ENCODE data around the gene ZNRF3.
A peak's percentile ranks its signal among the peaks of the same experiment; 100 is the strongest.
"Not testable (repeated sequence)": the region's sequence is repeated elsewhere in the genome, so short reads cannot be mapped to it uniquely, and the experiment has no call there.

The ZNRF3 gene

DNA sequence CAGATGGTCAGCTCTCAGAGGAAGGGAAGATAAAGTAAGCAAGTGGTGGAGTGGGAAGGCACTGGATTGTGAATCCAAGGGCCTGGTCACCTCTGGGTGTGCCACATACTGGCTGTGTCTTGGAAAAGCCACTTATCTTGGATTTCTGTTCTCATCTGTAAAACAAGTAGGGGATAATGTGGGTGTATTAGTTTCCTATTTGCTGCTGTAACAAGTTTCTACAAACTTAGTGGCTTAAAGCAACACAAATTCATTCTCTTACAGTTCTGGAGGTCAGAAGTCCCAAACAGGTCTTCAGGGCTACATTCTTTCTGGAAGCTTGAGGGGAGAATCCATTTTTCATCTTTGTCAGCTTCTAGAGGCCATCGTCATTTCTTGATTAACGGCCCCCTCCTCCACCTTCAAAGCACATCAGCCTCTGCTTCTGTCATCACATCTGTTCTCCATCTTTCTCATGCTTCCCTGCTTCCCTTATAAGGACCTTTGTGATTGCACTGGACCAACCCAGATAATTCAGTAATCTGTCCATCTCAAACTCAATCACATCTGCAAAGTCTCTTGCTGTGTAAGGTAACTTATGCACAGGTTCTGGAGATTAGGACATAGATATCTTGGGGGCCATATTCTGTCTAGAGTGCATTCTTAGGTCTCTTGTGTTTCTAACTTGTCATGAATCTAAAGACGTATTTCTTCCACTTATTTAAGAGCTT lies 102.4 kb downstream of the ZNRF3 start:
- no peak for DNase-seq (ENCODE audit: low spot score)

DNA sequence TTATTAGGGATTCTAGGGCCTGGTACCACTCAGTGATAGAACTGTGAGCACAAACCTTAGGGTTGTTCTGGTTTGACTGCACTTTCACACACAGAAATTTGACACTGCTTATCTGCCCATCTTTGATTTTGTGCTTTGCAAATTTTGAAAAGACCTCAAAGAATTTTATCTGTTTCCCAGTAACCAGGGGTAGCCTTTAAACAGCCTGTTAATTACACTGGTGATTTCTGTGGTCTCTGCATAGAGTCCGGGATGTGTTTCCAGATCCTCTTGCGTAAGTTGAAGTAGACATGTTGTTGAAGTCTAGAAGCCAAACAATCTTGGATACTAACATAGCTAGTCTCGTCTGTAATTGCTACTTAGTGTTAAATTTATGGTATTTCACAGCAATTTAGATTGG lies 103.0 kb downstream of the ZNRF3 start:
- no peak for DNase-seq (ENCODE audit: low spot score)

DNA sequence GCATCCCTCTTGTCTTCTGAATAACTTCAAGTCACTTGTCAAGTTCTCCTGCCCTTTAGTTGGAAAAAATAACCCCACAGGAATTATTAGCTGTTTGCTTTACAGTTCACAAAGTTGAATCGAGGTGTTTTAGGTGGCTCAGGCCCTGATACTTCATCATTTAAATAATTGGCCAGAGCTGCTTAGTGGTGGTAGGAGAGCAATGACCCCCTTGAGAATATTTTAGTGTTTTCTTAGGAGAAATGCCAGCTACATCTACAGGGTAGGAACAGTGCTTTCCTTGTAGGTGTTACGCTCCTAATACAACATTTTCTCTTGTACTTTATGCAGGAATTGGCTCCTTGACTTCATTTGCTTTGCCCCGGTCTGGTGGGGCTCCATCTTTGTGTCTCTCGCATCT lies 105.1 kb downstream of the ZNRF3 start:
- DNase-seq (ENCODE audit: low spot score), result no peak

DNA sequence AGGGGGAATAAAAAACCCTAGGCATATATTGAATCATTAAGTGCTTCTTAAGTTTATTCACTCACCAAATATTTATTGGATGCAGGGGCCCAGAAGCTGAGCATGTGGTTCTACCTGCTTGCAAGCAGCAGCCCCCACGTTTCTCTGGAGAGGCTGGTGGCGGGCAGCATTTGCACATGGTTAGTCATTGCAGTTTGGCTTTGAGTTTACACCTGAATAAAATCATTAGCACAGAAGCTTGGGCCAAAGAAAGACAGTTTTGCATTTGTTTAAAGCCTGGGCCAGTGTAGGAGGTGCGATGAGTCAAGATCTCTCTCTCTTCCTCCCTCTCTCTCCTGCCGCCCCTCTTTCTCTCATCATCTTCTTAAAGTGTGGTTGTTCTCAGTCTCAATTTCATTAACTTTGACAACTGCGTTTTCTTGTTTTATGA lies 105.7 kb downstream of the ZNRF3 start:
- DNase-seq (ENCODE audit: low spot score), result peak; percentile 72

DNA sequence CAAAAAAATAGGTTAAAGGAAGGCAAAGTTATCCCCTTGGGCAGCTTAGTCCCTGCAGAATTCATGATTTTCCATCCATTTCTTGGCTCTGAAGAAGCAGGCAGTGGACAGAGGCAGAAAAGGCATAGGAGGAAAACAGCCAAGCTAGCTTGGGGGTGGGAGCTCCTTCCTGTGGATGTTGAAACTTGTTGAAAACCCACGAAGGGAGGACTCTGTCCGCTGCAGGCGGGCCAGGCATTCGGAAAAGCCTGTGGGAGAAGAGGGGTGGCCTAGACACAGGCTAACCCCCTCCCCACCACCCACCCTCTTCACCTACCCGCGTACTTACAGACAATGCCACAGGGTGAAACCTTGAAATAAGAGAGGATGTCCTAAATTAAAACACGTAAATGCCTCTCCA lies 106.1 kb downstream of the ZNRF3 start:
- DNase-seq (ENCODE audit: low spot score), result no peak

DNA sequence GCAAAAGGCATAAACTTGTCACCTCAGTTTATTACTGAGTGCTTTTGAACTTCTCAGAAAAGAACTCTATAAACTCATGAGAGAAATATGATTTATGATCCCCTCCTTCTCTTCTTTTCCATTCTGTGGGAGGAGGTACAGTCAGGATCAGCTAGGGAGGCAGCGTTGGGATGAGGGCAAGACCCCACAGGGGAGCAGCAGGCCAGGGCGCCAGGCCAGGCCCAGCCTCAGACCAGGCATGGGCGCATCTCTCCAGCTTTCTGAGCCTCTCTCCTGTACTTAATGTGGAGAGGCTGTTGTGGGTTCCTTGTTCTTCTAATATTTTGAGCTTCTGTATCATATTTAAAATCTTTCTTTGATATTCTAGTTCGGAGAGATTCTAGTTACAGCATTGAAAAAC lies 106.5 kb downstream of the ZNRF3 start:
- DNase-seq (ENCODE audit: low spot score), result no peak

DNA sequence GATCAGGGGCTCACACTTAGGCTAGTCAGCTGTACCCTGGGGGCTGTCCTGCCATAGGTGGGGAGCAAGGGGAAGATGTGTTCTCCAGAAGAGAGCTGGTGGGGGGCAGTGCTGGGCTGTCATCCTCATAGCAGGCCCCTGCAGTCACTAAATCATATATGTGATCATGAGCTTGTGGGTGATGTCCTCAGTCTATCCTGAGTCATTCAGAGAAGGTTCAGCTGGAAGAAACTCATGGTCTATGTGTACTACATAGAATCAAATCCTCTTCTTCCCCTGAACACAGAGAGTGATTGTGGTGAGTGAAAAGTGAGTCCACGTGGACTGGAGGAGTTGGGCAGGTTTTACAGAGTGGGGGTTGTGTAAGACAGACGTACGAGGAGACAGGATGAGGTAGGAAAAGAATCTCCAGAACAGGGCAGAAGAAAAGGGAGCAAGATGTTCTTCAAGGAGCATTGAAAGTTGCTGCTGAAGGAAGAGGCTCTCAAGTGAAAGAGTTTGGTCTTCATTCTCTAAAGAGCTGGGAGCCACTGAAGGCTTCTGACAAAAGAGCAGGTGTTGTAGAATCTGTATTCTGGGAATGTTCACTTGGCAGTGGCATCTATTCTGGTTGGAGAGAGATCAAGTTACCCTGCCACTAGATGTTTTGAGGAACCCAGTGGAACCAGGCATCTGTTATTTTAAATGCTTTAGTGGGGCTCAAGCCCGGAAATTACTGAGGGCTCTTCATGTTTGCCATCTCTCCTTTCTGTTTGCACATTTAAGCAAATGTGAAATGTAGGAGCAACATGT lies 109.4 kb downstream of the ZNRF3 start:
- no peak for DNase-seq (ENCODE audit: low spot score)

DNA sequence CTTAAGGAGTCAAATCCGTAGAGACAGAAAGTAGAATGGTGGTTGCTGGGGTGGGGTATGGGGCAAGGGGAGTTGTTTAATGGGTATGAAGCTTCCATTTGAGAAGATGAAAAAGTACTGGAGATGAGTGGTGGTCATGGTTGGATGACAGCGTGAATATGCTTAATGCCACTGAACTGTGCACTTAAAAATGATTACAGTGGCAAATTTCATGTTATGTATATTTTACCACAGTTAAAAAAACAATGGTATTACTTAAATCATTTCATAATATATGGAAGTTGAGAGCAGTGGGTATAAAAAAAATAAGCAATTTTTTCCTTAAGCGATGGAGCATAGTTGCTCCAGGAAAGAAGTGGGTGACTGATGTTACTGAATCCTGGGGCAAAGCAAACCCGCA lies 111.2 kb downstream of the ZNRF3 start:
- DNase-seq (ENCODE audit: low spot score), result no peak

DNA sequence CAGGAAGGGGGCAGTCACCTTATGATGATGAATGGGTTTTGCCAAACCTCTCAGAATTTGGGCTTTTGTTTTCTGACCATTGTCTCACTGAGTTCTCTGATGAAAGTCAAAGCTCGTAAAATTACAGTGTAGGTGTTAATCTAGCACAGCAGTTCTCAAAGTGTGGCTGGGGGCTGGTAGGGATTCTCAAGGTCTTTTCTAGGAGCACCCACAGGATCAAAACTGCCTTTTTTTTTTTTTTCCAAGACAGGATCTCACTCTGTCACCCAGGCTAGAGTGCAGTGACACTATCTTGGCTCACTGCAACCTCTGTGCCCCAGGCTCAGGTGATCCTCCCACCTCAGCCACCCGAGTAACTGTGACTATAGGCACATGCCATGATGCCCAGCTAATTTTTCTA lies 112.2 kb downstream of the ZNRF3 start:
- no peak for DNase-seq (ENCODE audit: low spot score)

DNA sequence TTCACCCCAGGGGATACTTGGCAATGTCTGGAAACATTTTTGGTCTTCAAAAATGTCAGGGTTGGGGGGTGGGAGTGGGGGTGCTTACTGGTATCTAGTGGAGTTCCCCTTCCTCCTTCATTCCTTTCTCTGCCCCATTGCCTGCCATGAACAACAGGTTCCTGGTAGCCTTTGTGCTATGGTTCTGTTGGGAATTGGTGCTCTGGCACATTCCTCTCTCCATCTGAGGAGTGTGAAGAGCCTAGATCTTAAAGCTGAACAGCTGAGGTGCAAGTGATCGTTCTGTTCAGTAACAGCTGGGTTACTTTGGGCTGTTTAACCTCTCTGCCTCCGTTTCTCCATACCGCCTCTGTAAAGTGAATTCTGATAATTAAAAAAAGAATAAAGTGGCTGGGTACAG lies 114.0 kb downstream of the ZNRF3 start:
- no peak for DNase-seq (ENCODE audit: low spot score)

DNA sequence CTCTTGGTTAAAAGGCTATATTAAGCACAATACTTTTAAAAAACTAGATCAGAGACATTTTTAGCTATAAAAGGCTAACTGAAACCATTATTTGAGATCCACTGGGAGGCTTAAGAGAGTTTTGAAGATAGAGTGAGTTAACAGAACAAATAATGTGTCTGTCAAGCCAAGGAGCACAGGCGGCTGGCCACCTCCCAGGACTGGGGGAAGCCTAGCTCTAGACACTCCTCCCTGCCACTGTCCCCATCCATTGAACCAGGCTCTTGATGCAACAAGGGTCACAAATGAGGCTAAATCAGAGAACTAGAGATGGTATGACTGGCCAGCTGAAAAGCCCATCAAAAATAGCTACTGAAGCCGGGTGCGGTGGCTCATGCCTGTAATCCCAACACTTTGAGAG lies 115.3 kb downstream of the ZNRF3 start:
- no peak for DNase-seq (ENCODE audit: low spot score)

DNA sequence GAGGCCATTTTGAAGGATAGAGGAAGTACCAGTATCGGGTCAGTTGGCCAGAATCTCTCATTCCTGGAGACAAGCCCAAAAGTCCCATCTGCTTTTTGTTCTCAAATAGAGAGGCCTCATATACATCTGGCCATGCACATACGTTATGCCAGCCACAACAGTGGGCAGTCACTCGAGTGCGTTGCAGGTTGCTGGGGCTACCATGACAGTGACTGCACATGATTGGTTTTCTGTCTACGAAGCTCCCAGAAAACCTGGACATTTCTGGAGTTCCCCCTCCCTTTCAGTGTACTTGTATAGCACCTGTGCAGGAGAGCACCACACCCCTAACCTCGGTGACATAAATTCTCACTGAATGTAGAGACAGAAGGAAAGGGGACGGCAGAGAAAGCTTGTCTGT lies 116.1 kb downstream of the ZNRF3 start:
- DNase-seq (ENCODE audit: low spot score), result no peak

DNA sequence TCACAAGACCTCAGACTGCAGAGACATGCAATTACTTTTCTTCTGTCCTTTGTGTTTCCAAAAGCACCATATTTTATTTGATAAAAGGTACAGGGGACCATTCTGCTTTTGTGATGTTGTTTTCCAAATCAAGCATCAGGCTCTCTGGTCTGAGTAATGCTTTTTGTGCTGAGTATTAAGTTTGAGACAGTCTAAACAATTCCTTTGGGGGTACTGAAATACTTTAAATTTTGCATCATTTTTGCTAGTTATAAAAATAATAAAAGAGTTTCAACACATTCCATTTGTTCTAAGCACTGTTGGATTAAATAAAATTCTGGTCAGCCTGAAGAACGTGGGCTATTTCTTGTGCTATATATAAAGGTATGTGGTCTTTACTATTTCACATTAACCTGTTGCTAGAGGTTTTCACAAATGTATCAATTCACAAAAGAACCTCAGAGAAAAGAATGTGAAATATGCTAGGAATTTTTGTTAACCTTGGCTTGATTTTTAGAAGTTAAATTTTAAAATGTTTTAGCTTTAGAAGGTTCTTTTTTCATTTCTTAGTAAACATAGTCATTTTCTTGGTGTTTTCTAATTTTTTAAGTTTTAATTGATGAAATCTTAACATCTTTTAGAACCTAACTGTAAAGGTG lies 116.7 kb downstream of the ZNRF3 start:
- no peak for DNase-seq (ENCODE audit: low spot score)

DNA sequence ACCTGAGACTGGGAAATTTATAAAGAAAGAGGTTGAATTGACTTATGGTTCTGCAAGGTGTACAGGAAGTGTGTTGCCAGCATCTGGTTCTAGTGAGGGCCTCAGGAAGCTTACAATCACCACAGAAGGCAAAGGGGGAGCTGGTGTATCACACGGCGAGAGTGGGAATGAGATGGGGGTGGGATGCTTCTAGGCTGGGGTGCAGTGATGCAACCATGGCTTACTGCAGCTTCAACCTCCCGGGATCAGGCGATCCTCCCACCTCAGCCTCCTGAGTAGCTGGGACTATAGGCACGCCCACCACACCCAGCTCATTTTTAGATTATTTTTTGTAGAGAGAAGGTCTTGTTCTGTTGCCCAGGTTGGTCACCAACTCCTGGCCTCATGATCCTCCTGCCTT lies 117.3 kb downstream of the ZNRF3 start:
- DNase-seq (ENCODE audit: low spot score), result no peak

DNA sequence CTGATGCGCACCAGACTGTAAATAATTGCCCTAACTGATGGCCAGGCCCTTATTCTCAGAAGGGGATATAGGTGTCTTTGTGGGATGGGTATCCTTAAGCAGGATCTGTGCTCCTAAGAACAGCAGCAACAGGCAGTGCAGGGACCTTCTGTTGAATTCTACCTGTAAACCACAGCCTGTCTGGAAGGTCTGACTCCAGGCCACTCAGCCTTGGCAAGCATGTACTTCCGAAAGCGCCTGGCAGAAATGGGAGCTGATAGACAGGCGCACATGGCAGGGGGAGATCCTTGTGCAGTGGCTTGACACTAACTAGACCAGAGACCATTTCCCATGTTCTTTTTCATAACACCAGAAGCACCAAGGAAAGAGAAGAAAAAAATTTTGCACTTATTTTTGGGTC lies 119.2 kb downstream of the ZNRF3 start:
- DNase-seq (ENCODE audit: low spot score), result no peak

DNA sequence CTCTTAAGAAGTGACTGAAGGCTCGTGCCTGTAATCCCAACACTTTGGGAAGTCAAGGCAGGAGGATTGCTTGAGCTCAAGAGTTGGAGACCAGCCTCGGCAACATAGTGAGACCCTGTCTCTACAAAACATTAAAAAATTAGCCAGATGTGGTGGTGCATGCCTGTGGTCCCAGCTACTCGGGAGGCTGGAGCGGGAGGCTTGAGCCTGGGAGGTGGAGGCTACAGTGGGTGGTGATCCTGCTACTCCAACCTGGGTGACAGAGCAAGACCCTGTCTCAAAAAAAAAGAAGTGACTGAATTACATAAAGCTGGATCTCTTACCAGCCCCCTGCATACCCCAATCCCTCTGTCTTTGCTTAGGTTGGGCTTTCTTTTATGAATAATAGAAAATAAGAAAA lies 120.2 kb downstream of the ZNRF3 start:
- DNase-seq (ENCODE audit: low spot score), result no peak

DNA sequence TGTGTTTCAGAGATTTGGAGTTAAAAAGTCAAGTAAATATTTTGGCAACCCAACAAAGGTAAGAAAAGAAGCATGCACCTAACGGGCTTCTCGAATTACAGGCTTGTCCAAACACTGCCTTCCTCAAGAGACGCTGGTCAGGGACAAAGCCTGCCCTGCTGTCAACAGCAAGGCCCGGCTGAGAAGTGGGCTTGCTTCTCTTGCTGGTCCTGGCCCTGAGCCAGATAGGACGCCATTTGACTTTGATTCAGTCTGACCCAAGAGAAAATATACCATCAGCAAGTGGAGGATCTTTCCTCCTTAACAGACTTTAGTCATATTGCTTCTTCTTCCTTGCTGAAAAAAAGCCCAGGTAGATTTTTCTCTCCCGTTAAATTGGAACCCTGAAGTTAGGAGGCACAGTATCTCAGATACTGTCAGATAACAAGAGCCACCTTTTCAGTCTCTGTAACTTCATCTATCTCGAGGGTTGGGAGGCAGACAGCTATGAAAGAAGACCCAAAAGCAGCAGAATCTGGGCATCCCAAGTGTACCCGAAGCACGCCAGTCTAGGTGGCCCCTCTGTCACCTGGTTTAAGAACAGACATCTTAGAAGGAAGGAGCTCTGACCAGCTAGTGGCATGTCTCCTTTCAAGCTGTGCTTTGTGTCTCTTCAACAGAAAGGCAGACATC lies 120.7 kb downstream of the ZNRF3 start:
- DNase-seq (ENCODE audit: low spot score), result no peak

DNA sequence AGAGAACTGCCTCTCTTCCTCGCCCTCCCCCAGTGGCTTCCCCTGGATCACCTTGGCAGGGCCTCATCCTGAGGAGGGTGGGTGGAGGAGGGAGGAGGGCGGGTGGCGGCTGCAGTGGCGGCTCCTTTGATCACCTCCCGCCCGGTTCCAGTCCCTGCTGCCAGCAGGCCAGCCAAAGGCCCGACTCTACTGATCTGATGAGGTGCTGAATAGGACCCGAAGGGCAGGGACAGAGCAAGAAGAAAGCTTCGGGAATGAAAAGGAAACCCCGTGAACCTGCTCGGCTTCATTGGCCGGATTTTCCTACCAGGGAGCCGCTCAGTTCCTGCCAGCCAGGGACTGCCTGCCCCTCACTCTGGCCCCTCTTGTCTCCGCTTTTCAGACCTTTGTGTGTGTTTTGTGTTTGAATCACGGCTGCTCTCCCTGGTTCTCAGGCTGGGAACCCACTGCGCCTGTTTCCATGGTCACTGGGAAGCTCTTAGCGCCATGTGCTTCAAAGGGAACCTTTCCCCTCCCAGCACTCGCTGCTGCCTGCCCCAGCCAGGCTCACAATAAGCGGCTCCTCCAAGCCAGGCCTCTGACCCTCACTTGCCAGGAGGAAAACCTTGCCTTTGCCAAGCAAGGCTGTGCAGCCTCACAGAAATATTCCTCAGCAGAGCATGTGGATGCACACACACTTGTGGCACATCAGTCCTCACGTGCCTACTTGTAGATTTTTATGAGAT lies 121.4 kb downstream of the ZNRF3 start:
- DNase-seq (ENCODE audit: low spot score), result no peak

DNA sequence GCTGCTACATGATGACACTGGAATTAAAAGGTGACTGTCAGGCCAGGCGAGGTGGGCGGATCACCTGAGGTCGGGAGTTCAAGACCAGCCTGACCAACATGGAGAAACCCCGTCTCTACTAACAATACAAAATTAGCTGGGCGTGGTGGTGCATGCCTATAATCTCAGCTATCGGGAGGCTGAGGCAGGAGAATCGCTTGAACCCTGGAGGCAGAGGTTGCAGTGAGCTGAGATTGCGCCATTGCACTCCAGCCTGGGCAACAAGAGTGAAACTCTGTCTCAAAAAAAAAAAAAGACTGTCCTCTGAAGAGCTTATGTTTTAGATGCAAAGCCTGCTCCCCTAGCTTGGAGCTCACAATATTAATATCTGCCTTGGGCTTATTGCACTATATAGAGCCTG lies 122.4 kb downstream of the ZNRF3 start:
- not testable (repeated sequence) for DNase-seq (ENCODE audit: low spot score)

DNA sequence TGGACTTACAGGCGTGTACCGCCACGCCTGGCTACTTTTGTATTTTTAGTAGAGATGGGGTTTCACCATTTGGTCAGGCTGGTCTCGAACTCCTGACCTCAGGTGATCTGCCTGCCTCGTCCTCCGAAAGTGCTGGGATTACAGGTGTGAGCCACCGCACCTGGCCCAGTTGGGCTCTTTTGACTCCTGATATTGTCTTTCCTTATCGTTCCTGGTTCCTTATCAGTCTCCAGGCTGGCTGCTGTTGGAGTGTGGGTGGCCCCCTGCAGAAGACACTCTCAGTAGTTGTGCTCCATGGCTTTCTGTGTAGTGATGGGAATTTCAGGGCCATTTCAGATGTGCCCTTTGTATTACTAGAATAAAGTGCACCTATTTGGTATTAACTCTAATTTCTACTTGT lies 123.0 kb downstream of the ZNRF3 start:
- DNase-seq (ENCODE audit: low spot score), result no peak

DNA sequence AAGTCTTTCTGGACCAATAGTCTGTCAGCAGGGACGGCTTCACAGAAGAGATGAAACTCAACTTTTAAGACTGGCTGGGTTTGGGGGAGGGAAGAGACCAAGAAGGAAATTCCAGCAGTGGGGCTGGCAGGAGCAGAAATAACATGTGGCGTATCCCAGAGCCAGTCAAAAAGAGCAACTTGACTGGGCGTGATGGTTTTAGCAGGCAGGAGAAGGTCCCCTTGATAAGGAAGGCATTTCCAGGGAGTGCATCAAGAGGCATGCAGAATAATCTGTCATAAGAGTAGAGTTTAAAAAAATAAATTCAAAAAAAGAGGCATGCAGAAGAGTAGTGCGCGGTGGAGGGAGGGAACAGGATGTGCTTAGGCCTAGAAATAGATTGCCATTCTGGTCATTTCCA lies 125.8 kb downstream of the ZNRF3 start:
- DNase-seq (ENCODE audit: low spot score), result no peak

Measured in COLO829 (cell line).